COLO668 (cell line): ENCODE measurements around the gene ROR1.

Source experiments
- DNase-seq: peaks from one replicate; lab custom pipeline; 2025; ENCODE audit not compliant: unreplicated experiment; lab: John Stamatoyannopoulos, UW

ROR1 gene

DNA sequence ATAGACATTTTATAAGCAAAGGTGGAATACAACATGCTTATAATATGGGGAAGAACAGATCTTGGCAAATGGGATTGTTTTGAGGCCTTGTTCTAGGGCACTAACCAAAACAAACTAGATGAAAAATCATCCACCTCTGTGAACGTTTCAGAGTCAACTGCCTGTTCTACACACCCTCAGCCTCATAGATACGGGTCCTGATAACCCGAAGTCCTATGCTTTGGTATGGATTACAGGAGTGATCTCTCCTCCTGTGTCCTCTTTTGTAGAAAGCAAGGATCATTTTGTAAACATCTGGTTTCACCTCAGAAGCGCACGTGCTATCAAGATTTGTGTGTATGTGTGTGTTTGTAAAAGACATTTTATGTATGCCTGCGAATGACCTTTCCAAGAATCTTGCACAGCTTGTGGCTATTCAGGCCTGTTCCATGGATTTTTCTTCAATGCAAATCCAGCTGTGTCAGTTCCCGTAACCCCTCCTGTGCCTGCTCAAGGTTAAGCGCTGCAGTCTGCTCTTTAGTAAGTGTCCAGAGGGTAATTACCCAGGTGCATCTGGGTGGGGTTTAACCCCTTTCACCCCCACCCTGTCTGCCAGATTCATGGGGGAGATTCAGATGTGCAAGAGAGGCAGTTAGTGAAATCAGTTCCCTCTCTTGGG is 132.4 kb downstream of the ROR1 start:
- DNase-seq, result peak; percentile 46

DNA sequence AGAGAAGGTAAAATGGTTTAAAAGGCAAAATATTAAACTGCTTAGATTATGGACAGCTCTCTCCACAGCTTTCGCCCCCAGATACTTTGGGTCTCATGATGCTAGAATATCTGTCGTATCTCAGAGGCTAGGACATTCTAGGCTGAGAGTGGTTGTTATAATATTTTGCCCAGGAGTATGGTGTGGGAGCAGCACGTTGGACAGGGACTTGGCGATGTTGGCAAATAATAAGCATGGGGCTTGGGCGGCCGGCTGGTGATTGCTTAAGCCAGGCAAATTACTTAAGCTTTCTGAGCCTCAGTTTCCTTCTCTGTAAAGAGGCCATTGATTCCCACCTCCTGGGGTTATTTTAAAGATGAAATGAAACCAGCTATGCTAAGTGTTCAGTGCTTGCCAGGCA is 133.2 kb downstream of the ROR1 start:
- DNase-seq, result no peak

DNA sequence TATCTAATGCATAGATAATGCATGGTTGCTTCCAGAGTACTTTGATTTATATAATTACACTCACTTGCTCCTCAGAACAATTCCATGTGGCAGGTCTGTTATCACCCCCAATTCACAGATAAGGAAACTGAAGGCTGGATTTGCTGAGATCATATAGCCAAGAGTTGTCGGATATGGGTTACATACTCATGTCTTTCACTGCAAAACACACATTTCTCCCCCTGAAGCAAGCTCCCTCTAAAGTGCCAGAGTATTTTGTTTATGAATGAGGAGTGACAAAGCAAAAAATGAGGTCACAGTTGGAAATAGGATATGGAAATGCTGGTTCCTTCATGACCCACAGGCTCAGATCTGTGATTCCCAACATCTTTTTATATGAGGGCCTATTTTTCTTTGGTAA is 134.2 kb downstream of the ROR1 start:
- no peak for DNase-seq

DNA sequence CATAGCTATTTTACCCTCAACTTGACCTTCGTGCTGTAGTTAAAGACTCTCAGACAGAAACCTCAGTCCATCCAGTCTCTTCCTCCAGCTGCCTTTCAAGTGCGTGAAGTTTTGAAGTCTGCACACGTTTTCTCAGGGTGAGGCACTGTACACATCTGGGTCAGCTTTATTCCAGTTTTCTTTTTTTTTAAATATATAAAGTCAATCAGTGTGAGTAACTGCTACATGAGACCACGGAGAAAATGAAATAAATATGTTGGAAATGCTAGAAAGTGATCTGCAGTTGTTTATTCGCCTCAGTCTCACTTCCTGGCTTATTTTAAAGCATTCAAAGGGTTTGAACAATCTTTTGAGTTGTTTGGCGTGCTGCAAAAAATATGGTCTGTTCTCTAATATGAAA is 135.7 kb downstream of the ROR1 start:
- DNase-seq, result no peak

DNA sequence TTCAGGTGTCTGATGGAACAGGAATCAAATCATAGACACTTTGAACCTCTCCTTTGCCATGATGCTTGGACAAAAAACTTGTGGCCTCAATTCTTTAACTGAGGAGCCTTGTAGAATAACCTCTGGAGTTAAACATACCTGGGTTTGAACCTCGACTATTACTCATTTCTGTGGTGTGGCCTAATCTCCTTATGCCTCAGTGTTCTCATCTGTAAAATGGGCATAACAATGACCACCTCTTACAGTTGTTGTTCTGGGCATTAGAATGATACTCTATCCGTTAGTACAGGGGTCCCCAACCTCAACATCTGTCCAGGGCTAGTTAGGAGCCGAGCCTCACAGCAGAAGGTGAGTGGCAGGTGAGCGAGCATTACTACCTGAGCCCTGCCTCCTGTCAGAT is 137.2 kb downstream of the ROR1 start:
- DNase-seq, result no peak

DNA sequence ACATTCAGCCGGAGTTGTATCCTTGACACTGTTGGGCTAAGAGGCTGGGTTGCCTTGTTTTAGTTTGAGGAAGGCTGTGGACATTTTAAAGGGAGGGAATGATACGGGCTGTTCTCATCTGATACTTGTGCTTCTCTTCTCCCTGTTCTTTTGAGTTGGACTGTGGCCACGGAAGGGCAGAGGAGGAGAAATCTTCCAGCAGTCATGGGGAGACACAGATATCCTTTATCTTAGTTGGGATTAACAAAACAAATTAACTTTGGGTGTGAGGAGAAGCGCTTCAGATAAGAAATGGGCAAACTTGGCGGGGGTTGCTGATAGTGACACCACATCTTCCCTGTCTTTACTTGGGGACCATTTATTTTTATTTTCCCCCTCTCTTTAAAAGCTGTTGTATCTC is 138.8 kb downstream of the ROR1 start:
- no peak for DNase-seq

DNA sequence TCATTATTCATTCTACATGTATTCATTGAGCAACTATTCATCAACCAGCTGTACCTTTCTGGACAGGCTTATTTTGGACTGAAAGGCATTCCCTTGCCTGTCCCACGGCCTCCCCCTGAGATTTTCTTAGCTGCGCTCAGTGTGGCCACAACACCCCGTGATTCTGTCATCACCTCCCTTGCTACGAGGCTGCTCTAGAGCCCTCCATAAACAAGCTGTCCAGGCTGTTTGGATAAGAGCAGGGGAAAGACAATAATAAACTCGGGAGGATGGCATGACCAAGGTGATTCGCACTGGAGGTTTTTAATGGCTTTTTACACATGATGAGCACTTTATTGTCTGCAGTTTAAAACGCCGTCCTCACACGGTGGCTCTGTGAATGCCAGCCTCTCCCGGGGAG is 139.7 kb downstream of the ROR1 start:
- DNase-seq, result no peak

DNA sequence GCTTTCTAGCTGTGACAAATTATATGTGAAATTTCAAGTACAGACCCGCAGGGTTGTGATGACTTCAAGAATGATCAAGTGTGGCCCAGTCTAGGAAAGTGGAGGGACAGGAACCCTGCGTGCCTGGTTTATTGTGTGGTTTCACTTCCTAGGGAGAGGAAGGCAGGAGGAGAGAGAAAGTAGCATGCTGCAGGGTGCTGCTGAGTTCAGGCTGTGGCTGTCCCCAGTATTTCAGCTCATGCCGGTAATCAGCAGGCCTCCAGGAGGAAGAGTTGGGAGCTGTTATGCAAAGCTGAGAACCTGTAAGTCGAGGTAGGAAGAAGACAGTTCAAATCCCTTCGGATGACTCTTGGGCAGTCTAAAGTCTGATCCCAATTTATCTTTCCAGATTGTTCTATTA is 140.4 kb downstream of the ROR1 start:
- no peak for DNase-seq

DNA sequence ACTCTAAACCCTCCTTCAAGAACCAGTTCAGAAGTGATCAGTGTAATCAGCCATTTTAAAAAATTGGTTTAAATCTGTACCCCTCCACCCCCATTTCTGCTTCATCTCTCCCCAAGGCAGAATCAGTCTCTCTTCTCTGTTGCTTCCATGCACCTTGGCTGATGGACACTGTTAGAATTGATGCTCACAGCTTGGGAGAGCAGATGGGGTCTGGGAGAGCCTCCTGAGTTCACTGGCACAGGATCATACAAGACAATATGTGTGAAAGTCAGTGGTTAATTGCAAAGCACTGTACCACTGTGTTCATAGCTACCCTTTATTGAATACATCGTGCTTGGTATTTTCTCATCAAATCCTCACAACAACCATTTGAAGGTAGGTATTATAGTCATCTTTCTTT is 140.9 kb downstream of the ROR1 start:
- DNase-seq, result no peak

DNA sequence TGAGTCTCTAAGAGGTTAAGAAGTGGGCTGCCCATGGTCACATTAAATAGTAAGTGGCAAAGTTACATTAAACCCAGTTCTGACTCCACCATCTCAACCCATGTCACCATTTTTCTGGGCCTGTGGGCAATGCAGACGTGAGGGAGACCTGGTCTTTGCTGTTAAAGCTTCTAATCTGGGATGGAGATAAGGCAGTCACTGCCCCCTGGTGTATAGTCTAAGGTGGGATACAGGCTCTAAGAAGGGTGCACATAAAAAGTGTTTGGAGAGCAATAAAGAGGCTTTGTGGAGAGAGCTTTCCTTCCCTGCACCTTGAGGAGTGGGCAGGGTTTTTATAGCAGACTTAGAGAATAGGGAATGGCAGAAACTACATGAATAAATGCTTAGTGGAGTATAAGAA is 141.3 kb downstream of the ROR1 start:
- no peak for DNase-seq

DNA sequence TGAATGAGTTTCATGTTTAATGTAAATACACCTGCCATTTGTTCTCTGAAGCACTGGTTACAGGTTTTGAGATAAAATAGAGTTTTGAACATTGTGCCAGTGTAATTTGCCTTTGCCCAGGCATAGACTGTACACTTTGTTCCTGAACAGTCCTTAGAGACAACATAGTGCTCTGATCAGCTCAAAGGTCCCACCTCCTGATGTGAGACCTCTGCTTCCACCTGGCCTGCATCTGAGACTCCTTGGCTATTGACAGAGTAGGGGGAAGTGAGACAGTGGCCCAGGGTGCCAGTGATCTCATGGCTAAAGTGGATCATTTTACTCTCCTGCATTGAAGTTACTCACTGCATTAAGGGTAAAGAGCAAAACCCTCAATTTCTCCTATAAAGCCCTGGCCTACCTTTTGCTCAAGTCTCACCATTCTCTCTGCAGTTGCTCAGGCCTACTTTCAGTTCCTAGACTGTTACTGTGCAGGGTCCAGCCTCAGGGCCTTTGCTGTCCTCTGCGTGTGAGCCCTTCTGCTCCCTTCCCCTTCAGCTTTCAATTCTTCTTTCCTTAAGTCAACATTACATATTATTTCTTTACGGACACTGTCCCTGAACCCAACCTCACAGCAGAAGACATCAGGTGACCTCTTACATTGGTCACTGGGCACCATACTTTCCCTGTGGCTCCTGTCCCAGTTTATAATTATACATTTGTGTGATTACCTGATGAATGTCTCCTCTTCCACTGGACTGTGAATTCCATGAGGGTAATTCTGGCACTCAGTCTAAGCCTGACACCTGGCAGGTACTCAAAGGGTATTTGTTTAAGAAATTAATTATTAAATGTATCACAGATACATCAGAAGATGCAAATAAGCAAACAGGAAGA is 142.9 kb downstream of the ROR1 start:
- peak; percentile 72 for DNase-seq

DNA sequence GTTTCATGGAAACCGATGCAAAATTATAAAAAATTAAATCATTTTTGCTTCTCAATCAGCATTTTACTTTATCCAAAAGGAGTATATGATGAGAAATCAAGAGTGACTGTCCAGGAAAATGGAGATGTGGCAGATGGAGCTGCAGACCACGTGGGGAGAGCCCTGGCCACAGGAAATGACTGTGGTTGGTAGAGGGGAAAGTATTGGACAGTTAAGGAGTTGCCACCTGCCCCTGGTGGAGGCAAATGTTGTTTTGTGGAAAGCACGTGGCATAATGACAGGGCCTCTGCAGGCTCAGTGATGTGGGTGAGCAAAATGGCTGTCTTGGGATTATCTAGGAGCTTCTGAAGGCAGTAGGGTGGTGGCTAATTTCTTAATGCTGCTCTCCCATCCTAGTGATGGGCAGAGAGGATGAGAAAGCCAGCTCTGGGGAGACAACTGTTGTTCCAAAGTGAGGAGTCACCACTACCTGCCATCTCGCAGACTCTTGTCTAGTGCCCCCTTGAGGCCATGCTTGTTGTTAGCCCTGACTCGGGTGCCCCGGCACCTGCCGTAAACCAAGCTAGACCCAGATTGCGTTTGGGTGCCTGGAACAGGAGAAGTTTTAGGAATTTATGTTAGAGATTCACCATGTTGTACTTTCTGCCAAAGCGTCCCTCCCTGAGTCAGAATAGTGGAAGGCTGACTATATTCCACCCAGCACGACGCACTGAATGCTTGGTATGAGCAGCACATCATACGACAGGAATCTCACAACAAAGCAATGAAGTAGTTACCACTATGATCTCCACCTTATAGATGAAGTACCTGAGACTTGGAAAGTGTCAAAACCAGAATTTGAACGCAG is 144.0 kb downstream of the ROR1 start:
- DNase-seq, result peak; percentile 61

DNA sequence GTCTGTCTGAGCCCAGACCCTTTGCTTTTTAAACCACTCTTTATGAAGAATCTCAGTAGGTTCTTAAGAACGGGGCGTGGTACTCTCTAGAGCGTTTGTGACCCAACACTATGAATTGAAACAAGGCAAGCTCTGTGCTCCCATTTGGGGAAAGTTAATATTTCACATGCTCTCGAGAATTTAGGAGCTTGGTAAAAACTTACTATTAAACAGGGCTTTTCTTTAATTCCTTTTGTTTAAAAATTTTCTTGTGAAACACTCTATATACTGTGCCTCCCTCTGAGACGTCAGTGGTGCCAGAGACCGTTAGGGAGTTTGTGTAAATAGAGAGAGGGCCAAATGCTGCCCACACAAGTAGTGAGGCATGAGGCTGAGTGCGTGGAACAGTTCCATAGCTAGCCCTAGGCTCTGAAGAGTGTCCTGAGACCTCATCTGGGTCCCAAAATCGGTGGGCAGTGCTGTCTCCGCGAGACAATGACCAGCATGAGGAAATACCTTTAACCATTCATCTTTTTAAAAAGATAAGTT is 144.7 kb downstream of the ROR1 start:
- DNase-seq, result no peak

DNA sequence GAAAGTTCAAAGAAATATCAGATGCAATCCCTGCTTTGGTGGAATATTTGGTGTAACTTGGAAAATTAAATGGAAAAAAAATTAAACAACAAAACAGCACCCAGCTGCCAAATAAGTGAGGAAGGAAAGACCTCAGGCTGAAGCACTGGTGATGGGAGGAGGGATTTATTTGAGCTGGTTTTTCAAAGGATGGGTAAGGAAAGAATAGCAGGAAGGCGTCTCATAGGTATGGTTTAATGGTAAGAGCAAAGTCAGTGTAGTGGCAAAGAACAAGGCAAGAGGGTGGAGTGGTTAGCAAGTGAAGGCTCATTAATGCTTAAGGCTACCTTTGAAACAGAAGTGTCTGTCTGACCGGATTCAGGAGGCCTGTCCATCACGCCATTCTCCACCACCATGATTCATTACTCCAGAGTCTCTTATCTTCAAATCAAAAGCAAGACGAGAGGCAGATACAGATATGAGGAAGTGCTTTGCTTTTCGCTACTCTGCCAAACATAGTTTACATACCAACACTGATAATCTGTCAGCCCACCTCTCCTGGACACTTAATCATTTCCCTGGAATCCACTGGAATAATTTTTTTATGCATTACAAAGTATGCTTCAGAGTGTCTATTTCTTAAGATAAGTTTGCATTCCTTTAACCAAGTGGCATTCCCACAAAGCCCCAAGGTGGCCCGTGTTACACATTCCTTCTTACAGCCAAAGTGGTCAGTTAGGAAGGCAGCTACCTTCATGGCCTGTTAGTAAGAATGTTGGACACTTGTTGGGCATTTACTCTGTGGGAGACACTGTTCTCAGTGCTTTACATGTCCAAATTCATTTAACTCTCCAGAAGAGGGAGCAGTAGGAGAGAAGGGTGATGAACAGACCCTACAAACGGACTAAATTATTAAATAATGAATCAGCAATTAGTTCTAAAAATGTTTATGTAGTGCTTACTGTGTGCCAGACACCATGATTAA is 146.6 kb downstream of the ROR1 start:
- DNase-seq, result no peak

DNA sequence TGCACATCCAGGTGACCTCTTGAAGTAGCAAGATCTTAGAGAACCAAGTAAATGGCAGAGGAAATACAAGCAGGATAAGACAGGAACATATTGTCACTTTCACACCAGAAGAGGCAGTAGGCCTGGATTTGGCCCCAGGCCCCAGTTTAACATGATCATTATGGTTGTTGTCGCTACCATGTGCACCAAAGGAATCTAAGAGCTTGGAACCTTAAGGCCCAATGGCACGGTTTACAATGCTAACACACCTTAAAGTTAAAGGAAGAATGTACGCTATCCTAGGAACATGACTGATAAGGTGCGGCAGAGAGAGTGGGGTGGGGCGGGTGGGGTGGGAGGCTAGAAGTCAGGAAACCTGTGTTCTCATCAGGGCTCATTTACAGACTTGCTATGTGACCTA is 147.5 kb downstream of the ROR1 start:
- no peak for DNase-seq

DNA sequence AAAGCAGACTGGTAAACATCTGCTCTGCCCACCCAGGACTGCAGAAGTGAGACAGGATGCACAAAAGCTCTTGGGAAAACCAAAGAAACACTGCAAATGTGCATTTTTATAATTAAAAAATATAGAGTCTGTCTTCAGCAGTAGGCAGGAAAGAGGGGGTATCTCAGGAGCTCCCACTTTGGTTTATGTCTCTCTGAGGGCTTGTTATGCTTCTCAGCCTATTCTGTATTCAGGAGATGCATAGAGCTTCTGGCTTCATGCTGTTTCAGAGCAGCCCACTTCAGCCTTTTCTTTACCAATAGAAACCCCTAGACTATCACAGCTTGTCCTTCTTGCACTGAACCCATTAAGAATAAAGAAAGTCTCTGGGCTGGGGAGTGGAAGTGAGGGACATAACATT is 148.0 kb downstream of the ROR1 start:
- no peak for DNase-seq

DNA sequence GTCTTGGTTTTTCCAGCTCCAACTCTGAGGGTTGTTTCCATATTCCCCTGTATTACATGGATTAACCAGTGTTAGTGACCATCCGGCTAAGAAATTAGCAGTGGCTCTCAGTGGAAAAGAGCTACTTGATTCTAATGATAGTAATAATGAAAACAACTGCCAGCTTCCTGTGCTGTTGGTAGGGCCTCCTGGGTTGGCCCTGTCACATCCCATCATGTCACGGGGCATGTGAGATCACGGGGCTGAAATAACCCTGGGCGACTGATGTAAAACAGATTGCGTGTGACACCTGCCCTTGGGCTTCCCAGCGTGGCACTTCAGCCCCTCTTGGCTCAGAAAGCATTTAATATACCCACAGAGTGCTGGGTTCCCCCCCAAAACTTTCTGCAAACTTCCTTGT is 149.0 kb downstream of the ROR1 start:
- DNase-seq, result no peak

DNA sequence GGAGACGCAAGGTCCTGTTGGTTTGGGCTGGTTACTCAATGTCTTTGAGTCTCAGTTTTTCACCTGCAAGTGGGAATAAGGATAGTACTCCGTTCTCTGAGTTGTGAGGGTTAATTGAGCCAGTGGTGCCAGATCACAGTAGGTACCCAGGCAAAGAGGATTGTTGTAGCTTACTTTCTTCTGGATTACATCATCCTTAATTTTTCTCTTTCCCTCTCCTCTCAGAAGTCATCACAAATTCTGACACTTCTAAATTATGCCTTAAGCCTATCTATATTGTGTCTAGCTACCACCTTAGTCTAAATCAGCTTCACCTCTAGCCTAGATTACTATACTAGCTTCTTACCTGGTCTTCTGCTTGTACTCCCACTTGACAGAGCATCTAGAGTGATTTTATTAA is 149.5 kb downstream of the ROR1 start:
- no peak for DNase-seq

DNA sequence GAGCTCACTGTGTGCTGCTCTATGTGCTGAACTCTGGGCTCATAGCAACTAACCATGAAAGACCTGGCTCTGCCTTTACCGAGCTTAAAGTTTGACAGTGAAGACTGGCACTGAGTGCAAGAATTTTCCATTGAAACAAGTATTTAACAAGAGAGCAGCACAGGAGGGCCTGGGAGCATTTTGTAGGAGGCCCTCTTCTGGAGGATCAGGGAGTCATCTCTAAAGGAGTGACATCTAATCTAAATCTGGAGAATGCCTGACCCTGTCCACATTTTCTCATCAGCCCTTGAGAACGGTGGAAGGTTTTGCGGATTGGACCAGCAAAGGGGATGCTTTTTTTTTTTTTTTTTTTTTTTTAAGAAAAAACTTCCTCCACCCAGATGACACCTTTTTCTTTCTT is 150.8 kb downstream of the ROR1 start:
- DNase-seq, result no peak
